Psoas muscle (tissue), 8 donors: Measurements from ENCODE around the gene LAMB3. TPM values are rescaled to one million over a fixed set of nuclear protein-coding genes. Genes with fewer than 3 reads are reported as not detected.

Experiments
- ATAC-seq, 4 donors: fragments of 200-7000 bp; cut with Tn5 transposase; one replicate each; pipeline ENCODE4 v1.9.1; 2020; ENCODE audit warnings: moderate library complexity in 3 of 4, mild to moderate bottlenecking in 2 of 4
- DNase-seq, 2 donors: peaks; one replicate each; pipeline ENCODE4 v3.0.0-alpha.2; 2020
- H3K27ac ChIP-seq: fragments of 200-600 bp; one replicate; pipeline ENCODE4 v1.8.0; 2022
- H3K27me3 ChIP-seq, 3 donors: fragments of 200-600 bp in 1 of 3; one replicate each; pipeline versions ENCODE4 v1.6.1 to v1.8.0; 2013 to 2022; ENCODE audit warnings: low read length in 2 of 3, mild to moderate bottlenecking in 2 of 3, moderate library complexity in 1 of 3; ENCODE audit not compliant: insufficient read depth in 3 of 3
- H3K36me3 ChIP-seq, 2 donors: fragments of 200-600 bp in 1 of 2; one replicate each; pipeline versions ENCODE4 v1.6.1 to v1.8.0; 2013 to 2022; ENCODE audit warnings: low read depth in 1 of 2, mild to moderate bottlenecking in 1 of 2, moderate library complexity in 1 of 2; ENCODE audit not compliant: insufficient read depth in 1 of 2
- H3K4me1 ChIP-seq: fragments of 200-600 bp; one replicate; pipeline ENCODE4 v1.8.0; 2022
- H3K4me3 ChIP-seq: fragments of 200-600 bp; one replicate; pipeline ENCODE4 v1.8.0; 2022; ENCODE audit warnings: mild to moderate bottlenecking
- H3K9me3 ChIP-seq: fragments of 200-600 bp; one replicate; pipeline ENCODE4 v1.8.0; 2022
- CTCF ChIP-seq: fragments of 200-600 bp; IDR thresholded peaks from one replicate; pipeline ENCODE4 v1.8.0; 2022; ENCODE audit warnings: antibody characterized with exemption
- WGBS, 3 donors: extraction: QIAGEN DNeasy Blood & Tissue Kit; methylation state at CpG; one replicate each; pipeline versions ENCODE4 v1.1.6 to v1.1.7; 2013; 5-methylcytosine and 5-hydroxymethylcytosine counted together
- intact Hi-C, 2 donors: fragments of 100-400 bp; cut with DNase I; formaldehyde crosslinking; loops; one replicate each; pipeline versions ENCODE4 v1.11.0 to v1.14.2; 2022
- polyA plus RNA-seq, 3 donors: library from polyadenylated mRNA; stranded (reverse); fragments of 200-250 nt; gene quantifications; one replicate each; pipeline ENCODE4 v1.2.3, GENCODE V29; 2013
- total RNA-seq, 4 donors: library from RNA; stranded (reverse); fragmentation: NEBNext Ultra II Directional in 2 of 4; extraction: Animal tissue kit (Norgen Biotek cat#: 25700) in 2 of 4; gene quantifications; one replicate each; pipeline versions ENCODE4 v1.2.1 to v1.2.4, GENCODE V29; 2021 to 2023
- donor health status: healthy with polysubstance abuse.
- donor health status: DM: no; HTN: no; CAD: no; lungs with moderate emphysema.
- donor health status: Bipolar disorder and iron deficiency.
- donor health status: healthy.
- donor health status: DM: yes; HTN: yes; CAD: no.
- donor health status: DM: no; HTN: no; CAD: no.
- donor health status: DM: no; HTN: no; CAD: no.
- donor health status: DM: yes; HTN: yes; CAD: no.

Gene LAMB3
- total and polyA plus RNA-seq, 7 donors, result 0.88 to 2.7 (median 2.0) TPM

GRCh38 chr1:209586221-209586740 is 65.9 kb downstream of the LAMB3 start:
- TF ChIP-seq CTCF, result no peak
- no peaks in the 10 kb centered on the region for H3K36me3 ChIP-seq
- intact Hi-C loops, result no loop called here
- no peak overlapping the region for H3K4me3 ChIP-seq
- H3K9me3 ChIP-seq, result no peaks in the 10 kb centered on the region
- no peak for DNase-seq
- peaks cover 0 to 9% (median 0%) of the 10 kb centered on the region in 3 donors for H3K27me3 ChIP-seq
- WGBS, 3 donors, result 80 to 83% (median 81%) methylated on average over 4 of the region's 4 CpGs
- ATAC-seq, result no peak
- no peak overlapping the region for H3K27ac ChIP-seq
- peaks cover 9% of the 10 kb centered on the region for H3K4me1 ChIP-seq

GRCh38 chr1:209585672-209586071 is 66.6 kb downstream of the LAMB3 start:
- WGBS, 3 donors, result 0 to 5% (median 0%) methylated on average over 23 of the region's 23 CpGs
- peaks cover 0 to 9% (median 0%) of the 10 kb centered on the region in 3 donors for H3K27me3 ChIP-seq
- H3K4me1 ChIP-seq, result peaks cover 9% of the 10 kb centered on the region
- ATAC-seq (peak; percentile 83 to 91 (median 89)), DNase-seq (peak; percentile 46 to 64)
- intact Hi-C loops, result no loop called here
- no peak for TF ChIP-seq CTCF
- no peak overlapping the region for H3K27ac ChIP-seq
- no peaks in the 10 kb centered on the region for H3K9me3 ChIP-seq
- H3K36me3 ChIP-seq, result no peaks in the 10 kb centered on the region
- no peak overlapping the region for H3K4me3 ChIP-seq

- TF ChIP-seq CTCF, result no peak
- Histone ChIP-seq H3K9me3 (no peaks in the 10 kb centered on the region), H3K27me3 (peaks cover 0 to 9% (median 0%) of the 10 kb centered on the region in 3 donors), H3K4me1 (peaks cover 9% of the 10 kb centered on the region), H3K4me3 (no peak overlapping the region), H3K27ac (no peak overlapping the region), H3K36me3 (no peaks in the 10 kb centered on the region)
- DNase-seq (no peak), ATAC-seq (no peak)
- WGBS, 3 donors, result 51 to 59% (median 58%) methylated on average over 5 of the region's 5 CpGs
- intact Hi-C loops, result no loop called here
These were observed 67.0 kb downstream of the LAMB3 start for GRCh38 chr1:209585197-209585596.

GRCh38 chr1:209584231-209584672 is 68.0 kb downstream of the LAMB3 start:
- WGBS, 3 donors, result 56 to 64% (median 64%) methylated on average over 13 of the region's 13 CpGs
- Histone ChIP-seq H3K4me1 (peaks cover 9% of the 10 kb centered on the region), H3K9me3 (no peaks in the 10 kb centered on the region), H3K4me3 (no peak overlapping the region), H3K27me3 (peaks cover 0 to 9% (median 0%) of the 10 kb centered on the region in 3 donors), H3K36me3 (no peaks in the 10 kb centered on the region), H3K27ac (no peak overlapping the region)
- ATAC-seq (no peak), DNase-seq (no peak)
- TF ChIP-seq CTCF, result no peak
- intact Hi-C loops, result no loop called here

GRCh38 chr1:209583408-209583807 is 68.8 kb downstream of the LAMB3 start, which contains the start of gene CAMK1G:
Gene CAMK1G (plus strand): TSS chr1:209583714. CDS start chr1:209594984, 11,270 bp downstream.
- no peaks in the 10 kb centered on the region for H3K36me3 ChIP-seq
- intact Hi-C loops, result no loop called here
- DNase-seq, result no peak
- no peak within 1 kb of the TSS for H3K27ac ChIP-seq
- peaks cover 9% of the 10 kb centered on the region for H3K4me1 ChIP-seq
- peaks cover 0 to 9% (median 0%) of the 10 kb centered on the region in 3 donors for H3K27me3 ChIP-seq
- no peak for TF ChIP-seq CTCF
- no peak within 1 kb of the TSS for H3K4me3 ChIP-seq
- H3K9me3 ChIP-seq, result no peaks in the 10 kb centered on the region
- no peak for ATAC-seq
- WGBS, 3 donors, result 30 to 37% (median 35%) methylated on average over 6 of the region's 6 CpGs
